Gastroesophageal sphincter (tissue), 3 donors: ENCODE measurements around the gene TRPV3.

Source experiments
- CTCF ChIP-seq, 4 experiments: fragments of 200-600 bp in 2 of 4; fragments of 450-650 bp in 2 of 4; sonication (generic) in 1 of 4; IDR thresholded peaks; one replicate each; pipeline ENCODE4 v1.5.1; 2017 to 2019; ENCODE audit warnings: antibody characterized with exemption in 4 of 4, mild to moderate bottlenecking in 2 of 4, moderate library complexity in 2 of 4
- POLR2AphosphoS5 ChIP-seq: sonication (generic); formaldehyde crosslinking; IDR thresholded peaks from one replicate; pipeline ENCODE4 v1.6.1; 2017; ENCODE audit warnings: antibody characterized with exemption

DNA sequence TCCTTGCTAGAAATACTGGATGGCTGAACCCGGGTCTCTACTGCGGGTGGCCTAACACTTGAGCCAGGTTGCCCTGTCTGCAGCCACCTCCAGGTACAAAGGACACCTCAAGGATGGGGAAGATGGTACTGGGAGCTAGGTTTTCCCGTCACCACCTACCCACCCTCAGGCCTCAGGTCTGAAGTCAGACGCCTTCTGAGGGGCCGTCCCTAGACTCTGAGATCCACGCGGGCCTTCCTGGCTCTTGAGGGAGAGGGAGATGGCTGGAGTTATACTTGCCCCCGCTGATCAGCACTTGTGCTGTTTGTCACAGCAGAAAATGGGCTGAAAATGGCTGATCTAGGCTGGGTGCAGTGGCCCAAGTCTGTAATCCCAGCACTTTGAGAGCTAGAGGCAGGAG is 10.6 kb downstream of the TRPV3 start:
- TF ChIP-seq CTCF (IDR thresholded peaks at IDR 0.05): no peak
- no peak for TF ChIP-seq POLR2AphosphoS5
